GM19468 (cell line): ENCODE data around the gene HDAC9.
"Not testable (repeated sequence)": the region's sequence is repeated elsewhere in the genome, so short reads cannot be mapped to it uniquely, and the experiment has no call there.

Experiments used
- ATAC-seq: cut with Tn5 transposase; IDR thresholded peaks from one replicate; pipeline ENCODE4 v1.9.1; 2021; ENCODE audit warnings: mild to moderate bottlenecking, moderate library complexity, moderate number of reproducible peaks; ENCODE audit not compliant: unreplicated experiment; ENCODE audit errors: extremely low read depth

Gene HDAC9

GRCh38 chr7:18906901-18907300 lies 411.4 kb downstream of the HDAC9 start:
- no peak for ATAC-seq

DNA sequence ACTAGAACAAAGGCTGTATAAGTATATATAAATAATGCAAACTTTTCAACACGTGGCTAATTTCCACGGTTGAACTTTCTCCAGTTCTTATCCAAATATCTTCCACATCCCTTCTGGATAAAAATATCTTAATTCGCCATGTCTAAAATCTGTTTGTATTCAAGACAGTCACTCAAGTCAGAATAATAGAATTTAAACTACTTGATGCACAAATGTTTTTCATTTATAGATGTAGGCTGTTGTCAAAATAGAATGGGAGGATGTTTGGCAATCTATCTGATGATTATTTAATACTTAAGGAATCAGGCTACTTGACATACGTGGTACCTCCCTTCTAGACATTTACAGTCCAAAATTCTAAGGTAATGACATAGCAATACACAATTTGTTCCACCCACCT lies 417.6 kb downstream of the HDAC9 start:
- no peak for ATAC-seq

DNA sequence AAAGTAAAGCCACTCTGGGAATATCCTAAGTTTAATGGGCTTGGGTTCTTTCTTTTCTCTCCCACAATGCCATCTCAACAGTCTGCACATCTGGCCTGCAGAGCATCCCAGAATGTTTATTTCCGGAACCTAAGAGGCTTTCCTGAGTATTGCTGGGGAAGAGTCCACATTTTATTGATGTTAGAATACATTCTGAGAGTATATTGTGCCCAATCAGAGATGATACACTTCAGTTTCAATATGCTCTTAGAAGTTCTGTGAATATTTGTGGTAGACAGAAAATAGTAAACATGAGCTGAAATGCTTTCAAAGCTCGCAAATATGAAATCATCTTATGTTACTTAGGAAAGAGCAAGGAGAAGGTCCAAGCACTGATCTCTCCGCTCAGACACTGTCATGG lies 421.3 kb downstream of the HDAC9 start:
- no peak for ATAC-seq

DNA sequence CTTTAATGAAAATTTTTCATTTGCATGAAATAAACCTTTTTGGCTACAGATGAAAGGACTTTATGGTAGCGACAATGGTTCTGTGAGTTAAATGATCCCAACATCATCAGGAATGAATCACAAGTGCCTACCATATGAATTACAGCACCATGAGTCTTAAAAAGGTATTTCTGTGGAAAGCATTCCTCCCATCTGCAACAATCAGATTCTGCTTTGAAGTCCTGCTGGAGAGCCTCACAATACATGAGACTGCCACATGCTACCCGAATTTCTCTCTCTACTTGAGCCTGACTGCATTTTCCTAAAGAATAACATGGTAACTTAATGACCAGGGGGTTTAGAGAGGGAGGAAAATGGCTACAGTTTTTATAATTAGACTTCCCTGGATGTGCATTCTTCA lies 431.6 kb downstream of the HDAC9 start:
- no peak for ATAC-seq

DNA sequence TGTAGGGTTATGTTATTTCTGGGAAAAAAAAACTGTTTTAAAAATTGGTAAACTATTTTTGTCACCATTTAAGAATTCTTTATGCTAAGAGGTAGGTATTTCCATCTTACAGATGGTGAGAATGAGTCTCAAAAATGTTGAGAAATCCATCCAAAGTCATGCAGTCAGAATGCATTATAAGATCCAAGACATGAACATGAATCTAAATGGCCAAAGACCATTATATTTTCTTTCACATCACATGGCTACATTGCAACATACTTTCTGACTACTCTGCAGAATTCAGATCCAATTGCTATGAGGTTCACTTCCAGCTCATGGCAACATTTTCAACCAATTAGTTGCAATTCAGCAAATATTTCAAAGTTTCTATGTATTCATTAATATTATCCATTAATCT lies 440.7 kb downstream of the HDAC9 start:
- ATAC-seq = no peak

- no peak for ATAC-seq
Measured at GRCh38 chr7:18939771-18940592, 444.4 kb downstream of the HDAC9 start.

GRCh38 chr7:18940593-18941134 lies 445.1 kb downstream of the HDAC9 start:
- no peak for ATAC-seq

- no peak for ATAC-seq
Measured at GRCh38 chr7:18941207-18941606, 445.7 kb downstream of the HDAC9 start.

- no peak for ATAC-seq
Measured at GRCh38 chr7:18948521-18948920, 453.0 kb downstream of the HDAC9 start.

GRCh38 chr7:18952846-18953245 lies 457.3 kb downstream of the HDAC9 start:
- ATAC-seq = no peak

DNA sequence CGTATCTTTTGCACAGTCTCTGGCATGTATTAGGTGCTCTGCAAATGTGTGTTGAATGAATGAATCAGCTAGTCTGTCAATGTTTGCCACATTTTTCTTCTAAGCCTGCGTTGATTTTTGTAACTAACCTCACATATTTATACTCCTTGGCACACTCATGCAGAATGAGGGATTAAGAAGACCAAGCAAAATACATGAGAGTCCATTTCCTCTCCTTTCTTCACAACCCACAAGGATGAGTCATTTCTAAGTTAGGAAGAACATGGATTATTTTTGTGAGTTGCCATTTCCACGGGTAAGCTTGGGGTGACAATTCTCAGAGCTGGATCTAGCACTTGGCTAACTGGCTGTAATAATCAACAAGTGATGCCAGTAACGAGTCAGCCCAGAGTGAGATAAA lies 463.1 kb downstream of the HDAC9 start:
- no peak for ATAC-seq

DNA sequence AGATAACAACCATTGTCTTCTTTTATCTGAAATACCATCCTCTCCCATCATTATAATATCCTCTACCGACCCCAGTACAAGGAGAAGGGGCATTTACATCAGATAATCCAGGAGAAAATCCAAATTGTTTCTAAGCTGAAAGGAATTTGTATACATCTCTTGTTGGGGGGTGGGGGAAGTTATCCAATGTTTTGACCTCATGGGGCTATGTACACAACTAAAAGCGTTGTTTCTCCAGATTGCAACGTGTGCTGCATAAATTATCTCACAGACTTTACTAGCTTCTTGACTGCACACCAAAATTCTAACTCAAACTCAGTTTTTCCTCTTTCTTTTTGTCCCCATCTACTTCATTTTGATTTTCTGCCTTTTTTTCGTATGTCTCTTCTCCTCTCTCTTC lies 465.2 kb downstream of the HDAC9 start:
- ATAC-seq = no peak

- no peak for ATAC-seq
Measured at GRCh38 chr7:18962031-18962430, 466.5 kb downstream of the HDAC9 start.

DNA sequence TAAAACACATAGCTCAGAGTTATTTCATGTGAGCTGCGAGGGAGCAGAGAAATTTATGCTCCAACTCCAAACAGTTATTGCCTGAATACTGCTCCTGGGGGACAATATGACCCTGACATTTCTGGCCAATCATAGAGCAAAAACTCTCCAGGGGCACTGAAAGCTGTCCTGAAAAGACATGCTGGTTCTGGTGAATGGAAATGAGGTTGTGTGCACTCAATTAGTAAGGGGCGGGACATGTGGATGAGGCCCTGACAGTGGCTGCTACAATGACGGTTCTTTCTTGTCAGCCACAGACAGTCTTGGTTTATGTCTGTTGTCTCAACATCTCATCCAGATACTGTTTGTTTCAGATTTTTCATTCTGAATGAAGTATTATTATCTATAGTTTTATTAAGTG lies 470.1 kb downstream of the HDAC9 start:
- no peak for ATAC-seq

DNA sequence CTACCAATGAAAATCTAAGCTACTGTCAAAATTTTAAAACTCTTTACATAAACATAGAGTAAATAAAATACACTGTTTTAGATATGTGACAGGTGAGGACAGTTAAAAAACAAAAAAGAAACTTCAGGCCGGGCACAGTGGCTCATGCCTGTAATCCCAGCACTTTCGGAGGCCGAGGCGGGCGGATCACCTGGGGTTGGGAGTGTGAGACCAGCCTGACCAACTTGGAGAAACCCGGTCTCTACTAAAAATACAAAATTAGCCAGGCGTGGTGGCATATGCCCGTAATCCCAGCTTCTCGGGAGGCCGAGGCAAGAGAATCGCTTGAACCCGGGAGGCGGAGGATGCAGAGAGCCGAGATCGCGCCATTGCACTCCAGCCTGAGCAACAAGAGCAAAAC lies 472.2 kb downstream of the HDAC9 start:
- ATAC-seq = not testable (repeated sequence)

GRCh38 chr7:18971839-18972238 lies 476.3 kb downstream of the HDAC9 start:
- ATAC-seq = no peak

- ATAC-seq = no peak
Measured at GRCh38 chr7:18974803-18975202, 479.3 kb downstream of the HDAC9 start.

DNA sequence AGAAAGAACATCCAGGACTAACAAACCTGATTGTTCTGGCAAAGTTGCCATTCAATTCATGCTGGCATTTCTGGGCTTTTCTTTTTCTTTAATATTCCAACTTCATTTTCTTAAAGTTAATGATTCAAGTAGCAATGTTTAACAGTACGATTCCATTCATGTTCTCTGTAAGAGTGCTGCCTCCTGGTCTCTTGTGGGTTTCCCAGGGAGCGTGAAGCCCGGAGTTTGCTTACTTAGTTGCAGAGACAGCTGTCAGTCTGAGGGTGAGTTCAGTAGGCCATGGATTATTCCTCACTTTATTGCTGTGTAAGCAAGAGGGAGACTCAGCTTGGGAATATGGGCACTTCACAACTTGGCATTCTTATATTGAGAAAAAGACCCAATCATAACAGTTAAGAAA lies 479.7 kb downstream of the HDAC9 start:
- ATAC-seq = no peak

GRCh38 chr7:18975689-18976280 lies 480.2 kb downstream of the HDAC9 start:
- no peak for ATAC-seq

GRCh38 chr7:18976715-18977471 lies 481.3 kb downstream of the HDAC9 start:
- no peak for ATAC-seq

- no peak for ATAC-seq
Measured at GRCh38 chr7:18978108-18978495, 482.6 kb downstream of the HDAC9 start.
